Mesenteric fat pad (tissue), 1 donor: ENCODE data around the gene DOC2A. TPM values are rescaled to one million over a fixed set of nuclear protein-coding genes. Genes with fewer than 3 reads are reported as not detected.
"Not testable (repeated sequence)": the region's sequence is repeated elsewhere in the genome, so short reads cannot be mapped to it uniquely, and the experiment has no call there.

Source experiments
- DNase-seq: peaks from one replicate; pipeline ENCODE4 v3.0.0-alpha.2; 2020; ENCODE audit warnings: low spot score
- long read RNA-seq: library from polyadenylated mRNA; unstranded; transcript quantifications from one replicate; pipeline ENCODE4 v2.0.0, GENCODE V29; 2020
- total RNA-seq: library from RNA; stranded (reverse); fragmentation: NEBNext Ultra II Directional; extraction: Animal tissue kit (Norgen Biotek cat#: 25700); gene quantifications from one replicate; pipeline ENCODE4 v1.2.1, GENCODE V29; 2021
- donor health status: DM: yes; HTN: yes; CAD: no.

DOC2A gene
- total RNA-seq = 0.42 TPM
- long read RNA-seq = 0 reads

- no peak for DNase-seq
Measured at GRCh38 chr16:30010844-30011713, at the start of gene DOC2A. TSS of gene DOC2A (minus strand) at chr16:30011027. CDS start at chr16:30010222, 805 bp downstream.

GRCh38 chr16:30060346-30060745, 49.5 kb upstream of the DOC2A start:
- DNase-seq = no peak

GRCh38 chr16:30054959-30055553, 44.2 kb upstream of the DOC2A start:
- DNase-seq = no peak

- no peak for DNase-seq
Measured at GRCh38 chr16:30054451-30054850, 43.6 kb upstream of the DOC2A start.

GRCh38 chr16:30053376-30054015, 42.7 kb upstream of the DOC2A start:
- no peak for DNase-seq

GRCh38 chr16:30052671-30053372, 42.0 kb upstream of the DOC2A start:
- peak; percentile 98 for DNase-seq

GRCh38 chr16:30051518-30051917, 40.7 kb upstream of the DOC2A start:
- no peak for DNase-seq

- no peak for DNase-seq
Measured at GRCh38 chr16:30049871-30050270, 39.0 kb upstream of the DOC2A start.

GRCh38 chr16:30046588-30046987, 35.8 kb upstream of the DOC2A start:
- no peak for DNase-seq

- no peak for DNase-seq
Measured at GRCh38 chr16:30046178-30046577, 35.4 kb upstream of the DOC2A start.

- no peak for DNase-seq
Measured at GRCh38 chr16:30041841-30042240, 31.0 kb upstream of the DOC2A start.

- DNase-seq = not testable (repeated sequence)
Measured at GRCh38 chr16:30040690-30041089, 29.9 kb upstream of the DOC2A start.

- no peak for DNase-seq
Measured at GRCh38 chr16:30040221-30040620, 29.4 kb upstream of the DOC2A start.

- no peak for DNase-seq
Measured at GRCh38 chr16:30033270-30033669, 22.4 kb upstream of the DOC2A start.

- no peak for DNase-seq
Measured at GRCh38 chr16:30032083-30032819, 21.4 kb upstream of the DOC2A start.

- DNase-seq = no peak
Measured at GRCh38 chr16:30031477-30031918, 20.7 kb upstream of the DOC2A start.

- no peak for DNase-seq
Measured at GRCh38 chr16:30030841-30031413, 20.1 kb upstream of the DOC2A start, which contains the start of gene TLCD3B. TSS of gene TLCD3B (minus strand) at chr16:30031271. CDS start at chr16:30030527, 744 bp downstream.

- DNase-seq = no peak
Measured at GRCh38 chr16:30030011-30030685, 19.3 kb upstream of the DOC2A start.

- no peak for DNase-seq
Measured at GRCh38 chr16:30028438-30029076, 17.7 kb upstream of the DOC2A start.
